IPS DF 6.9 (cell line): Measurements from ENCODE around the gene SLC43A3.

ENCODE experiments used
- DNase-seq: peaks from one replicate; pipeline ENCODE4 v3.0.0-alpha.2; 2013; ENCODE audit warnings: low read depth, low spot score
- H3K27ac ChIP-seq: one replicate; pipeline ENCODE4 v1.5.1; 2013; ENCODE audit warnings: low read length, control low read depth
- H3K27me3 ChIP-seq: 2 replicates; pipeline ENCODE4 v1.6.1; 2013; ENCODE audit warnings: mild to moderate bottlenecking, low read length; ENCODE audit not compliant: control insufficient read depth, insufficient read depth
- H3K36me3 ChIP-seq: 2 replicates; pipeline ENCODE4 v1.6.1; 2013; ENCODE audit warnings: low read length; ENCODE audit not compliant: control insufficient read depth, insufficient read depth
- H3K4me1 ChIP-seq: 2 replicates; pipeline ENCODE4 v1.6.1; 2013; ENCODE audit warnings: low read length; ENCODE audit not compliant: control insufficient read depth, insufficient read depth
- H3K4me3 ChIP-seq: 2 replicates; pipeline ENCODE4 v1.5.1; 2013; ENCODE audit warnings: mild to moderate bottlenecking, low read length
- H3K9me3 ChIP-seq: 2 replicates; pipeline ENCODE4 v1.6.1; 2013; ENCODE audit warnings: low read length, inconsistent platforms; ENCODE audit not compliant: control insufficient read depth, insufficient read depth
- WGBS: extraction: QIAGEN DNeasy Blood & Tissue Kit; methylation state at CpG from one replicate; pipeline ENCODE4 v1.1.7; 2013; ENCODE audit warnings: mixed read lengths, missing lambda C conversion rate; ENCODE audit not compliant: insufficient read length, insufficient coverage; 5-methylcytosine and 5-hydroxymethylcytosine counted together

Gene SLC43A3

GRCh38 chr11:57378186-57378585, 48.7 kb downstream of the SLC43A3 start:
- no peaks in the 10 kb centered on the region; the same call in 1 of the 2 replicates for H3K4me1 ChIP-seq
- H3K36me3 ChIP-seq, result no peaks in the 10 kb centered on the region
- DNase-seq, result no peak
- H3K9me3 ChIP-seq, result no peaks in the 10 kb centered on the region
- H3K27me3 ChIP-seq, result no peaks in the 10 kb centered on the region; the same call in 1 of the 2 replicates
- H3K27ac ChIP-seq, result no peak overlapping the region
- no peak overlapping the region for H3K4me3 ChIP-seq

- H3K36me3 ChIP-seq, result no peaks in the 10 kb centered on the region
- no peak overlapping the region for H3K4me3 ChIP-seq
- H3K27me3 ChIP-seq, result no peaks in the 10 kb centered on the region; the same call in 1 of the 2 replicates
- no peak for DNase-seq
- 100% methylated on average over 3 of the region's 5 CpGs for WGBS
- H3K4me1 ChIP-seq, result no peaks in the 10 kb centered on the region; the same call in 1 of the 2 replicates
- no peak overlapping the region for H3K27ac ChIP-seq
- H3K9me3 ChIP-seq, result no peaks in the 10 kb centered on the region
Observed at GRCh38 chr11:57377107-57377506, 49.8 kb downstream of the SLC43A3 start.

DNA sequence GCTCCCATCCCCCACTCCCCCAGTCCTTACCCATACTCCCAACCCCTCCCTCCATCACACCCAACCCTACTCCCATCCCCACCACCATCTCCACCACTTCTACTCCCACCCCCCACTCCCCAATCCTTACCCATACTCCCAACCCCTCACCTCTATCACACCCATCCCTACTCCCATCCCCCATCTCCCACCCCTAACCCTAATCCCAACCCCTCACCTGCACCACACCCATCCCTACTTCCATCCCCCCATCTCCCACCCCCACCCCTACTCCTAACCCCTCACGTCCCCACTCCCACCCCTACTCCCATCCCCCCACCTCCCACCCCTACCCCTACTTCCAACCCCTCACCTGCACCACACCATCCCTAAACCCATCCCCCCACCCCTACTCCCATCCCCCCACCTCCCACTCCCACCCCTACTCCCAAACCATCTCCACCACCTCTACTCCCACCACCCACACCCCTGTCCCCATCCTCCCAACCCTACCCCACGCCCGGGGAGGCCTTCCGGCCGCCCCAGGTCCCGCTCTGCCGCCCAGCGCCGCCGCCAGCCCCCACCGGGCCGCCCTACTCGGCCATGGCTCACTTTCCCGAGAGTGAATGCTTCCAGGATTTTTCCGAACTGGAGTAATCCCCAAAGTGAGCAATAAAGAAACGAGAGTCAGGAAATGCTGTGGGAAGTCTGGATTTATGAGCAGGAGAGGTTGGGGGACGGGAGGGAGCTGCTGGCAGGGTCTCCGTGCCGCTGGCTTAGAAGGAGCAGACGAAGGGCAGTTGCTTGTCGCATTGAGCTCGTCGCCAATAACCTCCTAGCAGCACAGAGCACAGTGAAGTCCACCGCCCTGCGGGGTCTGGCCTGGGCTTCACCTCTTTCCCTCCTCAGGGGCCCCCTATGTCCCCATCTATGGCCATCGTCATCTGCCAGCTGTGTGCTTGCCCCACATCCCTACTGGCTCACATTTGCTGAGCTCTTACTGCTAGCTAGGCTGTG, 50.5 kb downstream of the SLC43A3 start:
- no peak for DNase-seq
- H3K4me1 ChIP-seq, result no peaks in the 10 kb centered on the region; the same call in 1 of the 2 replicates
- WGBS, result 100% methylated on average over 1 of the region's 26 CpGs
- no peaks in the 10 kb centered on the region for H3K36me3 ChIP-seq
- no peaks in the 10 kb centered on the region; the same call in 1 of the 2 replicates for H3K27me3 ChIP-seq
- H3K4me3 ChIP-seq, result no peak overlapping the region
- no peak overlapping the region for H3K27ac ChIP-seq
- H3K9me3 ChIP-seq, result no peaks in the 10 kb centered on the region

DNA sequence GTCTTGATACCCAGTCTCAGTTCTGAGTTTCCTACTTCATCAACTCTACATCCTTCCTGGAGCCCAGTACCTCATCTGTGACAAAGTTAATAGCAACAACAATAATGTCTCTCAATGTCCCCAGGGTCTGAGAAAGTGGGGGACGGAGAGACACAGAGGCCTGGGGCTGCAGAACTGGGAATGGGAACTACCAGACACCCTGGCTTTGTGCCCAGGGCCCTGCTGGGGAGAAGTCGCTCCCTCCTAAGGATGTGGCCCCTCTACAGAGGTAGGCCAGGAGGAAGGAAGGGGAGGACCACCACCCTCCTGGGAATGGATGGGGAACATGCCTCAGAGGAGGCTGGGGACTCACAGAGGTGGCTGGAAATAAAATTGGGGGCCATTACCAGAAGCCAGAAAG, 51.4 kb downstream of the SLC43A3 start:
- Histone ChIP-seq H3K9me3 (no peaks in the 10 kb centered on the region), H3K4me3 (no peak overlapping the region), H3K36me3 (no peaks in the 10 kb centered on the region), H3K27ac (no peak overlapping the region), H3K27me3 (no peaks in the 10 kb centered on the region), H3K4me1 (no peaks in the 10 kb centered on the region; the same call in 1 of the 2 replicates)
- no CpG with 5 or more reads among the region's 2 CpGs for WGBS
- no peak for DNase-seq

GRCh38 chr11:57374966-57375365, 52.0 kb downstream of the SLC43A3 start:
- no CpG with 5 or more reads among the region's 3 CpGs for WGBS
- H3K4me3 ChIP-seq, result no peak overlapping the region
- H3K4me1 ChIP-seq, result no peaks in the 10 kb centered on the region; the same call in 1 of the 2 replicates
- no peaks in the 10 kb centered on the region for H3K9me3 ChIP-seq
- H3K27ac ChIP-seq, result no peak overlapping the region
- H3K27me3 ChIP-seq, result no peaks in the 10 kb centered on the region
- H3K36me3 ChIP-seq, result no peaks in the 10 kb centered on the region
- no peak for DNase-seq

DNA sequence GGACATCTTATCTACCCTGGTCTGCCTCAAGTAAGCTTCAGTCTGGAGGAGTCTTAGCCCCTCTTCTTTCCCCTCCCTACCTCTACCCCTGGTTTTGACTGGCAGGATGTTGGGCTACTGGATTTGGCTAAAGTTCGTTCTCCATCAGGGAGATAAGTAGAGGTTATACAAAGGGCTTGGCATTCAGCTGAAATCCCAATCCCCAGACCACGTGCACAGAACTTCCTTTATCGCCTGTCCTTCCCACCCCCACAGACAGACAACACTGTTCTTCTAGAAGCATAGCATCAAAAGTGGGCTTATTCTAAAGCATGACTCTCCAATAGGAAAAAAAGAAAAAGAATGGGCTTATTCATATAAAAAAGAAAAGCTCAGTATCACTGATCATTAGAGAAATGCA, 53.8 kb downstream of the SLC43A3 start:
- Histone ChIP-seq H3K27ac (no peak overlapping the region), H3K36me3 (no peaks in the 10 kb centered on the region), H3K27me3 (no peaks in the 10 kb centered on the region), H3K4me1 (no peaks in the 10 kb centered on the region), H3K9me3 (no peaks in the 10 kb centered on the region), H3K4me3 (no peak overlapping the region)
- DNase-seq, result no peak
- no CpG with 5 or more reads among the region's 3 CpGs for WGBS

- no peak for DNase-seq
- H3K9me3 ChIP-seq, result no peaks in the 10 kb centered on the region
- no peak overlapping the region for H3K27ac ChIP-seq
- H3K4me3 ChIP-seq, result no peak overlapping the region
- no peaks in the 10 kb centered on the region for H3K4me1 ChIP-seq
- H3K27me3 ChIP-seq, result no peaks in the 10 kb centered on the region
- no peaks in the 10 kb centered on the region for H3K36me3 ChIP-seq
Observed at GRCh38 chr11:57370941-57371340, 56.0 kb downstream of the SLC43A3 start.

DNA sequence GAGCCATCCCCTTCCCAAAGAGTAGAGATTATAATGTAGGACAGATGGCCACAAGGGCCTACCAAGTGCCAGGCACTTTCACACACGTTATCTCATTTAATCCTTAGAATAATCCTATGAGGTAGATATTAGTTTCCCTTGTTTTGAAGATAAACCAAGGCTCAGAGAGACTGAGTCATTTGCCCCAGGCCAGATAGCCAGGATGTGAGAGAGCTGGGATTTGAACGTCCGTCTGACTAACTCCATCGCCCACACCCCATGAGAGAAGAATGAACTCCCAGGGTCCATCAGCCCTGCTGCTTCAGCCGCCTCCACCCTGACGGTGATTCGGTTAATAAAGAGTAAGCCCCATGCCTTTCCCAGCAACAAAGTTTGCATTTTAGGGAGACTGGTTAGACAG, 56.7 kb downstream of the SLC43A3 start:
- no peak overlapping the region for H3K27ac ChIP-seq
- H3K4me1 ChIP-seq, result peaks cover 4% of the 10 kb centered on the region; the same call in 1 of the 2 replicates
- H3K4me3 ChIP-seq, result no peak overlapping the region
- no peaks in the 10 kb centered on the region for H3K27me3 ChIP-seq
- no peaks in the 10 kb centered on the region for H3K36me3 ChIP-seq
- H3K9me3 ChIP-seq, result no peaks in the 10 kb centered on the region
- no peak for DNase-seq
- no CpG with 5 or more reads among the region's 7 CpGs for WGBS

DNA sequence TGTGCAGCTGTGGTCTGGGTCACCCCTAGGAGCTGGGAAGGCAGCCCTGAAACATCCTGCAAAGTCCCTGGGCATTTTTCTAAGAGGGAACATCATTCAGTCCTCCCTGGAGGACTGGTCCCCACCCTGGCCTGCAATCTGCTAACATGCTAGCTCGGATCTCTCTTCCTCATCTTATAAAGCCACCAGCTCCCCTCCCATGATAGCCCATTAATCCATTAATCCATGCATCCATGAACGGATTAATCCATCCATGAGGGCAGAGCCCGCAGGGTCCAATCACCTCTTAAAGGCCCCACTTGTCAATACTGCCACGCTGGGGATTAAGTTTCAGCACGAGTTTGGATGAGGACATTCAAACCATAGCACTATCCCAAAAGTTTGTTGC, 58.1 kb downstream of the SLC43A3 start:
- no CpG with 5 or more reads among the region's 5 CpGs for WGBS
- Histone ChIP-seq H3K9me3 (no peaks in the 10 kb centered on the region), H3K4me3 (no peak overlapping the region), H3K27me3 (no peaks in the 10 kb centered on the region), H3K4me1 (peaks cover 7% of the 10 kb centered on the region; the same call in 1 of the 2 replicates), H3K27ac (no peak overlapping the region), H3K36me3 (no peaks in the 10 kb centered on the region)
- no peak for DNase-seq

DNA sequence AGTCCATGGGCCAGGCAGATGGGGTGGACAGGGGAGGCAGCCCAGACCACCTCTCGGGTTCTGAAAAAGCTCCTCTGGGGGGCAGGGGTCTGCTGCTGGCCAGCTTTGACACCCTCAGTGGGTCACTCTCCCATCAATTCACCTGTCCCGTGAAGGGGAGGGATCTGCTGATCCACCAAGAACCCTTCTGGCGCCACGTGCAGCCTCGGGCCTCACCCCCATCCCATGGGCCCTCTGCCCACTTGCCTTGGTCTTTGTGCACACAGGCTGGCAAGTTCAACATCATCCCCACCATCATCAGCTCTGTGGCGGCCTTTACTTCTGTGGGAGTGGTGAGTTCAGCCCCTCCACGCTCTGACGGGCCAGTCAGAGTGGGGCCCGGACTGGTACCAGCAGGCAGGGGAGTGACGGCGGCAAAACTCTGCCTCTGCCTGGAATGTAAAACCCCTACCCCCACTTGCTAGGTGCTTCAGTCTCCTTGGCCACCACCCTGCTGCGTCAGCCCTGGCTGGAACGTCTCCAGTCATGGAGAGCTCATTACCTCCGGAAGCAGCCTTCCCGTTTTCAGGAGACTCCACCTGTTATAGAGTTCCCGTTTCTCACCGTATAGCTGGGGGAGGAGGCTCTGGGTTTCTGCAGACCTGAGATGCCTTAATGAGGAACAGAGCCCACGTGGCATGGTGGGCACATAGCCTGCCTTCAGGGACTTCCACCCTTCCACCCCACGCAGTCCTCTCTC, 58.6 kb downstream of the SLC43A3 start:
- H3K36me3 ChIP-seq, result no peaks in the 10 kb centered on the region
- H3K9me3 ChIP-seq, result no peaks in the 10 kb centered on the region
- no peaks in the 10 kb centered on the region for H3K27me3 ChIP-seq
- no CpG with 5 or more reads among the region's 19 CpGs for WGBS
- H3K27ac ChIP-seq, result no peak overlapping the region
- DNase-seq, result no peak
- H3K4me3 ChIP-seq, result no peak overlapping the region
- H3K4me1 ChIP-seq, result peaks cover 7% of the 10 kb centered on the region; the same call in 1 of the 2 replicates
